ENCODE results near the gene MINDY4. TPM values are rescaled to one million over a fixed set of nuclear protein-coding genes. Genes with fewer than 3 reads are reported as not detected.

Gene MINDY4
- total RNA-seq, 1 donor, result 0.21 TPM

GRCh38 chr7:30867483-30867882 is 96.3 kb downstream of the MINDY4 start:
- Histone ChIP-seq H3K4me3 (ENCODE audit: low read length) (no peak overlapping the region), H3K27me3 (ENCODE audit: insufficient read depth, low read length) (no peaks in the 10 kb centered on the region), H3K4me1 (ENCODE audit: insufficient read depth, low read length) (no peaks in the 10 kb centered on the region), H3K9me3 (ENCODE audit: low read depth, low read length) (no peaks in the 10 kb centered on the region)

- no peaks in the 10 kb centered on the region for H3K4me1 ChIP-seq (ENCODE audit: insufficient read depth, low read length)
- no peaks in the 10 kb centered on the region for H3K9me3 ChIP-seq (ENCODE audit: low read depth, low read length)
- no peak overlapping the region for H3K4me3 ChIP-seq (ENCODE audit: low read length)
- no peaks in the 10 kb centered on the region for H3K27me3 ChIP-seq (ENCODE audit: insufficient read depth, low read length)
Observed at GRCh38 chr7:30869794-30870611, 98.8 kb downstream of the MINDY4 start.

- Histone ChIP-seq H3K4me3 (ENCODE audit: low read length) (no peak overlapping the region), H3K27me3 (ENCODE audit: insufficient read depth, low read length) (no peaks in the 10 kb centered on the region), H3K9me3 (ENCODE audit: low read depth, low read length) (no peaks in the 10 kb centered on the region), H3K4me1 (ENCODE audit: insufficient read depth, low read length) (no peaks in the 10 kb centered on the region)
Observed at GRCh38 chr7:30870821-30871518, 99.8 kb downstream of the MINDY4 start.

GRCh38 chr7:30871655-30872054 is 100.4 kb downstream of the MINDY4 start:
- H3K4me1 ChIP-seq (ENCODE audit: insufficient read depth, low read length), result no peaks in the 10 kb centered on the region
- no peaks in the 10 kb centered on the region for H3K9me3 ChIP-seq (ENCODE audit: low read depth, low read length)
- no peaks in the 10 kb centered on the region for H3K27me3 ChIP-seq (ENCODE audit: insufficient read depth, low read length)
- no peak overlapping the region for H3K4me3 ChIP-seq (ENCODE audit: low read length)

DNA sequence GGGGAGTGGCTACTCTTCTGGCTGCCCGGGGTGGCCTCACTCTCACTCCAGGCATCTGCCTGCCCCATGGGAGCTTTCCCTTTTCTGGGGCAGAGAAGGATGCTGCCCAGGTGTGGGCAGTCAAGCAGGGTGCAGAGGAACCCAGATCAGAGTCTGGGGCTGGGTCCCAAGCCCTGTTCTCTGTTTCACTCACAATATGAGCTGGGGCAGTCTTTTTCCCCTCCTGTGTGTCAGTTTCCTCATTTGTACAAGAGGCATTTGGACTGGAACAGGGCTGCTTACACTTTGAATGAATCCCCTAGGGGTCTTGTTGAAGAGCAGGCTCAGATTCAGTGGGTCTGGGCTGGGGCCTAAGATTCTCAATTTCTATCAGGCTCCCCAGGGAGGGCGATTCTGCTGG is 102.0 kb downstream of the MINDY4 start:
- H3K27me3 ChIP-seq (ENCODE audit: insufficient read depth, low read length), result no peaks in the 10 kb centered on the region
- no peaks in the 10 kb centered on the region for H3K9me3 ChIP-seq (ENCODE audit: low read depth, low read length)
- no peak overlapping the region for H3K4me3 ChIP-seq (ENCODE audit: low read length)
- H3K4me1 ChIP-seq (ENCODE audit: insufficient read depth, low read length), result no peaks in the 10 kb centered on the region

DNA sequence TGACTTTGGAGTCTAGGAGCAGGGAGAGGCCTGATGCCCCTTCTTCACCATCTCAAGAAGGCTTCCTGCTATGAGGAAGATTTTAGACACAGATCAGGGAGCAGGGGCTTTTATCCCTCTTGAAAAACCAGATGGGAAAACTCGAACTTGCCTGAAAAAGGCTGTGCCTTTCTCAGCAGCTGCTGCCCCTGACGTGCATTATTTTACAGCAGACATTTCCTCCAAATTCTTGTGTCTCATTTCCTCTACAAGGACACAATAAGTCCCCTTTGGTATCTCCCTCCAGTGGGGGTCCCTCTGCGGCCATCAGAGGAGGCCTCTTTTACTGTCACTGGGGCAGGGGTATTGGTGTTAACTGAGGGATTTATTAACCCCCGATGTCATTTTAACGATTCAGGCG is 102.4 kb downstream of the MINDY4 start:
- no peaks in the 10 kb centered on the region for H3K27me3 ChIP-seq (ENCODE audit: insufficient read depth, low read length)

DNA sequence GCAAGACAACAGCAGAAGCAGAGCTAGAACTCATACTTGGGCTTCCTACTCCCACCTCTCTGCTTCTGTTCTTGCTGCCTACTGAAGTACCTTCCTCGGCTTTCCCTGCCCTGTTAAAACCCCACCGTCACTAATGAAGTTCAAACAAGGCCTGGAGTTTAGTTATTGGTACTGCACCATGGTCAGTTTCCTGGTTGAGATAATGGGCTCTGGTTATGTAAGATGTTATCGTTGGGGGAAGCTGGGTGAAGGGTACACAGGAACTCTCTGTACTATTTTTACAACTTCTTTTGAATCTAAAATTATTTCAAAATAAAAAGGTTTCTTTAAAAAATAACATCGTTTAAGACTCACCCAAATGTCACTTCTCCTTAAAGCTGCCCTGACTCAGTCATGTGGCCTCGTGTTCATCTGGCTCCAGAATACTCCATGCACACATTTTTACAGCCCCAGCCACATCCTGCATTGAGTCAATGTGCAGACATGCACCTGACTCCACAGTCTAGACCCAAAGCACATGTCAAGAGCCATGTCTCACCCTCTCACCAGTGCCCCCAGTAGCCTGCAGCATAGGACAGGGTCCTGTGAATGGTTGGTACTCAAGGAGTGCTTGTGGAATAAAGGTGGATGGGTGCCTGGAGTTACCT is 103.6 kb downstream of the MINDY4 start:
- H3K27me3 ChIP-seq (ENCODE audit: insufficient read depth, low read length), result no peaks in the 10 kb centered on the region
- H3K4me3 ChIP-seq (ENCODE audit: low read length), result no peak overlapping the region
- H3K9me3 ChIP-seq (ENCODE audit: low read depth, low read length), result no peaks in the 10 kb centered on the region
- no peaks in the 10 kb centered on the region for H3K4me1 ChIP-seq (ENCODE audit: insufficient read depth, low read length)

More for the DNA sequence above, 102.4 kb downstream of the MINDY4 start:
- H3K4me1 ChIP-seq (ENCODE audit: insufficient read depth, low read length), result no peaks in the 10 kb centered on the region
- H3K9me3 ChIP-seq (ENCODE audit: low read depth, low read length), result no peaks in the 10 kb centered on the region
- no peak overlapping the region for H3K4me3 ChIP-seq (ENCODE audit: low read length)

- no peaks in the 10 kb centered on the region for H3K27me3 ChIP-seq (ENCODE audit: insufficient read depth, low read length)
- H3K4me1 ChIP-seq (ENCODE audit: insufficient read depth, low read length), result no peaks in the 10 kb centered on the region
Observed at GRCh38 chr7:30877015-30877769, 106.0 kb downstream of the MINDY4 start.

DNA sequence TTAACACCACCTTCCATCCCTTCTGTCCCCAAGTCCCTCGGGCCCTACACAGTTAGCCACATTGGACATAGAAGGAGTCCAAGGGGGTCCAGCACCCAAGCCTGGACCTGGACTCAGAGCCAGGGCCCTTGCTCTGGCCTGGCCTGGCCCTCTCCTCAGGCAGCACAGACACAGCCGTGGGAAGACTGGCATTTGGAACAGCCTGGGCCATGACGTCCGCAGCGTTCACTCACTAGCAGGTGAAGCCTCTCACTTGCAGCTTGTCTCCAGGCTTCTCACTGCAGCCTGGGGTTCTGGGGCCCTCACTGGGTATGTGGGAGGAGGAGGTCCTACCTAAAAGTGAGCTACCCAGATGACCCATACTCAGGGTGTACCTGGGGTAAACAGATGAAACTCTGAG is 106.8 kb downstream of the MINDY4 start:
- no peak overlapping the region for H3K4me3 ChIP-seq (ENCODE audit: low read length)
- no peaks in the 10 kb centered on the region for H3K4me1 ChIP-seq (ENCODE audit: insufficient read depth, low read length)
- H3K27me3 ChIP-seq (ENCODE audit: insufficient read depth, low read length), result no peaks in the 10 kb centered on the region
- no peaks in the 10 kb centered on the region for H3K9me3 ChIP-seq (ENCODE audit: low read depth, low read length)

More at GRCh38 chr7:30877015-30877769, 106.0 kb downstream of the MINDY4 start:
- no peak overlapping the region for H3K4me3 ChIP-seq (ENCODE audit: low read length)
- no peaks in the 10 kb centered on the region for H3K9me3 ChIP-seq (ENCODE audit: low read depth, low read length)

DNA sequence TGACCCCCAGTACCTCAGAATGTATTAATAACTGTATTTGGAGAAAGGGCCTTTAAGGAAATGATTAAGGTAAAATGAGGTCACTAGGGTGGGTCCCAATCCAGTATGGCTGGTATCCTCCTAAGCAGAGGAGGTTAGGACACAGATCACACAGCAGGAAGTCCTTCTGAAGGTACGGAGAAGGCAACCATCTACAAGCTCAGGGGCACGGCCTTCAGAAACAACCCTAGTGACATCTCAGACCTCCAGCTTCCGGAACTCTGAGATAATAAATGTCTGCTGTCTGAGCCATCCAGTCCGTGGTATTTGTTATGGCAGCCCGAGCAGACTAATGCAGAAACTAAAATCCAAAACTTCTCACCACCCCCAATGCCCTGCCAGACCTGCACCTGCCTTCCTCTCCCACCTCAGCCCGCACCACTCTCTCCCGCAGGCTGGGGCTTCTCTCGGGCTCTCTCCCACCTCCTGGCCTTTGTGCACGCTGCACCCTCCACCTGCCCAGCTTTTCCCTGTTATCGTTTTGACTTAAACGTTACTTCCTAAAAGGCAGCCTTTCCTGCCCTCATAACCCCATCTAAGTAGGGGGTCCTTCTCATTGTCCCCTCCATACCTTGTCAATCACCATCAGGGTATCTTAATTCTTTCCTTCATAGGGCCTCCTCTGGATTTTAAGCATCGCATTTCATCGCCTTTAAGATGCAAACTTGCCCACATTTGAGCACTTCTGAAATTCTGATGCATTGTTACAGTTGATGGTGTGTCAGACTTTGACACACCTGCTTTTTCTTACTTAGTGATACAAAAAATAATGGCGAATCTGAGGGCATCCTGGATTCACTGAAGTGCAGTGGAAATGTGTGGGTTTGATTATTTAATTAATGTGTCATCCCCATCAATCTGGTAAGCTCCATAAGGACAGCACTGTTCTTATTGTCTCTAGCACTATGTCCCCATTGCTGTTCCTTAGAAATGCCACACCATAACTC is 108.2 kb downstream of the MINDY4 start:
- no peaks in the 10 kb centered on the region for H3K9me3 ChIP-seq (ENCODE audit: low read depth, low read length)
- no peak overlapping the region for H3K4me3 ChIP-seq (ENCODE audit: low read length)
- no peaks in the 10 kb centered on the region for H3K27me3 ChIP-seq (ENCODE audit: insufficient read depth, low read length)
- H3K4me1 ChIP-seq (ENCODE audit: insufficient read depth, low read length), result no peaks in the 10 kb centered on the region

- H3K4me1 ChIP-seq (ENCODE audit: insufficient read depth, low read length), result no peaks in the 10 kb centered on the region
- no peaks in the 10 kb centered on the region for H3K27me3 ChIP-seq (ENCODE audit: insufficient read depth, low read length)
- no peaks in the 10 kb centered on the region for H3K9me3 ChIP-seq (ENCODE audit: low read depth, low read length)
Observed at GRCh38 chr7:30880125-30880720, 109.0 kb downstream of the MINDY4 start.

GRCh38 chr7:30880941-30881340 is 109.7 kb downstream of the MINDY4 start:
- Histone ChIP-seq H3K4me3 (ENCODE audit: low read length) (no peak overlapping the region), H3K27me3 (ENCODE audit: insufficient read depth, low read length) (no peaks in the 10 kb centered on the region), H3K9me3 (ENCODE audit: low read depth, low read length) (no peaks in the 10 kb centered on the region), H3K4me1 (ENCODE audit: insufficient read depth, low read length) (no peaks in the 10 kb centered on the region)

More at GRCh38 chr7:30880125-30880720, 109.0 kb downstream of the MINDY4 start:
- no peak overlapping the region for H3K4me3 ChIP-seq (ENCODE audit: low read length)

DNA sequence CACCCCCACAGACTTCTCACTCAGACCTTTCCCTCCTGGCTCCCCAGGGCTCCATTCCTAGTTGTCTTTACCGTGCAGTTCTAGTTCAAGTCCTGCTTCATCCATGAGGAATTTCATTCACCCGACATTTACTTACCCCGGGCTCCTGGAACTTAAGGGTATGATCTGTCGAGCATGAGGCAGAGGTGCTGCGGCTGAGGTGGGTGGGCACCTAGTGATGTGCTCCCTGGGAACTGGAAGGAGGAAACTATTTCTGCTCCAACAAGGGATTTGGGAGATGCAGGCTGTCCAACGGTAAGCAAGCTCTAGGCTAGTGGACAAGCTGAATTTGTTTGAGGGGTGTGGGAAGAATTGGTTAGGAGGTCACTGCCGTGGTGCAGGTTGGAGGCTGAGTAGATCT is 110.2 kb downstream of the MINDY4 start:
- Histone ChIP-seq H3K4me1 (ENCODE audit: insufficient read depth, low read length) (no peaks in the 10 kb centered on the region), H3K27me3 (ENCODE audit: insufficient read depth, low read length) (no peaks in the 10 kb centered on the region), H3K9me3 (ENCODE audit: low read depth, low read length) (no peaks in the 10 kb centered on the region), H3K4me3 (ENCODE audit: low read length) (no peak overlapping the region)
